GM12891 (cell line): ENCODE results near the gene SDK1.

Source experiments
- POLR2A ChIP-seq: IDR thresholded peaks from 2 replicates; pipeline ENCODE4 v1.6.1; 2011; ENCODE audit warnings: low read depth, low read length, control low read depth
- POLR2AphosphoS5 ChIP-seq: IDR thresholded peaks from 2 replicates; pipeline ENCODE4 v1.6.1; 2011; ENCODE audit warnings: low read depth, low read length, control low read depth
- SPI1 ChIP-seq: IDR thresholded peaks from 2 replicates; pipeline ENCODE4 v1.6.1; 2011; ENCODE audit warnings: low read depth, low read length, control low read depth
- TAF1 ChIP-seq: IDR thresholded peaks from 2 replicates; pipeline ENCODE4 v1.6.1; 2011; ENCODE audit warnings: low read depth, low read length, control low read depth

DNA sequence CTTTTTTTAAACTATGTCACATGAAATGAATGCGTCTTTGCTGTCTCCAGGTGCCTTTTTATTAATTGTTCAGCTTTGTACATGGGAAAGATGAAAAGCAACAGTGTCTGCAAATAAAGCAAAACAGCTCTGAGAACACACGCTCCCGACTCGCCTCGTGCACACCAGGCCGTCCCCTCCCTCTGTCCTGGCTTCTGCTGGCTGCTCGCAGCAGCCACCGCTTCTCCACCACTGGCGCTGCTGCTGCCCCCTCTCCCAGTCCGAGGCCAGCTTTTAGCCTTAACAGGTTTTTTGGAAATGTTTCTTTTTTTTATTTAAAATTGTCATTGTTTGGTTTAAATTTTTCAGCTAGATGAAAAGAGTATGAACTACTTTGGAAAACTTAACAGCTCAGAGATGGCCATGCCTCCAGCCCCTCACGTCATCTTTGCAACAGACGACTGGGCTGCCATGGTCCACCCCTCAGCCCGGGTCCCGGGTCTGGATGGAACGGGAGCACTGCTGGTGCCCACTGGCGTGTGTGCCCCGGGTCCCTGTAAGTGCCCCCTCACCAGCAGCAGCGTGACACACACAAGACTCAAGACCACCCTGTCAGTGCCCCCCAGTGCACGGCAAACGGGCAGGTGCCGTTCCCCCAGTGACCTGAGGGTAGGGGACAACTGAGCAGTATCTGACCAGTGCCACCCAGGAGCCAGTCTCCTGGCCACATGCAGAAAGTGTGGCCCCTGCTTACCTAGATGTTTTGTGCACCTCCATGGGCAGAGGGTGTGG, 965.4 kb downstream of the SDK1 start:
- TF ChIP-seq POLR2A (no peak), POLR2AphosphoS5 (no peak), TAF1 (no peak), SPI1 (no peak)
